IPS-18a (cell line): ENCODE data around the gene RMND5A.

Experiments
- H3K27ac ChIP-seq: one replicate; pipeline ENCODE4 v1.5.1; 2013; ENCODE audit warnings: low read length
- H3K27me3 ChIP-seq: one replicate; pipeline ENCODE4 v1.6.1; 2013; ENCODE audit warnings: mild to moderate bottlenecking, low read length; ENCODE audit not compliant: control insufficient read depth, insufficient read depth
- H3K36me3 ChIP-seq: one replicate; pipeline ENCODE4 v1.6.1; 2013; ENCODE audit warnings: low read depth, low read length; ENCODE audit not compliant: control insufficient read depth
- H3K4me1 ChIP-seq: one replicate; pipeline ENCODE4 v1.6.1; 2013; ENCODE audit warnings: low read depth, low read length; ENCODE audit not compliant: control insufficient read depth
- H3K4me3 ChIP-seq: one replicate; pipeline ENCODE4 v1.5.1; 2013; ENCODE audit warnings: low read length
- H3K9ac ChIP-seq: one replicate; pipeline ENCODE4 v1.6.1; 2013; ENCODE audit warnings: mild to moderate bottlenecking, low read length, moderate library complexity
- H3K9me3 ChIP-seq: one replicate; pipeline ENCODE4 v1.6.1; 2013; ENCODE audit warnings: low read depth, low read length; ENCODE audit not compliant: control insufficient read depth

RMND5A gene

DNA sequence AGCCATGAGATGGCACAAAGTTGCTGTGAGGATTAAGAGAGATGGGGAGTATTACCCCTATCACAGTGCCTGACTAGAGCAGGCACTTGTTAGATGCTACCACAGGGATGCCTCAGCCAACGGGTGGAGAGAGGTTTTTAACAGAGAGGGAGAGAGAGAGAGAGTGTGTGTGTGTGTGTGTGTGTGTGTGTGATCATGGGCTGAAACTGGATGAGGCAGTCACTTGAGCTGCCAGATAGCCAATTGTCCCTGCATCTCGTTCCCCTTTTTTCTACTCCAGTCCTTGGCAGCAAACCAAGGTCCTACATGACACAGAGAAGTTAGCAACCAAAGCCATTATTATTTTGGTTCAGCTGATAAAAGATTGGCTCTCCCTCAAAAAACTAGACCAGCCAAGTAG is 67.6 kb downstream of the RMND5A start:
- Histone ChIP-seq H3K27me3 (peaks cover 43% of the 10 kb centered on the region), H3K36me3 (no peaks in the 10 kb centered on the region), H3K4me1 (peaks cover 5% of the 10 kb centered on the region), H3K27ac (no peak overlapping the region), H3K4me3 (no peak overlapping the region), H3K9me3 (no peaks in the 10 kb centered on the region), H3K9ac (no peak overlapping the region)

DNA sequence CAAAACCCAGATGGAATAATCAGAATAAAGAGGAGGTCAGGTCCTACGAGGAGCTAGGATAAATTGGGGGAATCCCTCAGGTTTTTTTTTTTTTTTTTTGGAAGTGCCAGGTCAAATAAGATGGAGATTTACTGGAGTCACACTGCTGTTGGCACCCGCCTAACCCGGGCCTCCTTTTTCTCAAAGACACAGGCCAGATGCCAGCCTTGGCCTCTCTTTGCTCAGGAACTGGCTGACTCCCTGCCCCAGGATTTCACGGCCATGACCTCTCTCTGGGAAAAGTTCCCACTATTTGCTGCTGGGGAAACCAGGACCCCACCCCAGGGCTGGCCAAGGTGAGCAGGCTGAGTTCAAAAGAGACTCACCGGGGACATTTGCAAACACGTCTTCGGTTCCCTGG is 68.1 kb downstream of the RMND5A start:
- no peak overlapping the region for H3K9ac ChIP-seq
- no peak overlapping the region for H3K4me3 ChIP-seq

DNA sequence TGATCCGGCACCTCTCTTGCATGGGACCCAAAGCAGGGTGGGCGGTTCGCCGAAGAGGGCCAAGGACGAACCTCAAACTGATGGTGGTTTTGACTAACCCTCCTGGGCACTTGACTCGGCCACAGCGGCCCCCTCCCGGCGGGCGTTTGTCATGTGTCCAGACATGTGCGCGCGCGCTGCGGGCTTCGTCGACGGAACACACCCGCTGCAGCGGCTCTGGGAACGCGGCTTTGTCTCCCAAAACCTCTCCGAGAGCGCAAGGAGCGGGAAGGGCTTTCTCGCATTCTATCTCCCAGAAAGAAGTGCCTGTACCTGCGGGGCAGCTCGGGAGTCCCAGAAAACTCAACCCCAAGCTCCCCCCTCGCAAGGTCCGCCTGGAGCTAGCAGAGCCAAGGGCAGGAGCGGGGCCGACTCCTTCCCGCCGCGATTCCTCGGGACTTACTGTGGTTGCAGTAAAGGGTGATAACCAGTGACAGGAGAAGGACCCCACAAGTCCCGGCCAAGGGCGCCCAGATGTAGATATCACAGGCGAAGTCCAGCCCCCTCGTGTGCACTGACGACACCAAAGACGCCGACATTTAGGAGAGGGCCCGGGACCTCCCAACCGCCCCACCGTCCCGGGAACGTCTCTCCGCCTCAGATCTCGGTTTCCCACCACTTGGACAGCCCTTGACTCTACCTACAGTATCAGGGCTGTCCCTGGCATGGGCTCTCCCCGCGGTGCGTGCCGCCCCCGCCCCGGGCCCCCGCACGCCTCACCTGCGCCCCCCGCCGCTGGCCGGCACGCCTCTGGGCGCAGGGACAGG is 69.0 kb downstream of the RMND5A start:
- Histone ChIP-seq H3K36me3 (no peaks in the 10 kb centered on the region), H3K4me1 (peaks cover 5% of the 10 kb centered on the region), H3K4me3 (no peak overlapping the region), H3K27me3 (peaks cover 43% of the 10 kb centered on the region), H3K9ac (no peak overlapping the region), H3K27ac (no peak overlapping the region), H3K9me3 (no peaks in the 10 kb centered on the region)

More for the DNA sequence above, 68.1 kb downstream of the RMND5A start:
- no peak overlapping the region for H3K27ac ChIP-seq
- peaks cover 43% of the 10 kb centered on the region for H3K27me3 ChIP-seq
- H3K36me3 ChIP-seq = no peaks in the 10 kb centered on the region
- H3K9me3 ChIP-seq = no peaks in the 10 kb centered on the region
- H3K4me1 ChIP-seq = peaks cover 5% of the 10 kb centered on the region

DNA sequence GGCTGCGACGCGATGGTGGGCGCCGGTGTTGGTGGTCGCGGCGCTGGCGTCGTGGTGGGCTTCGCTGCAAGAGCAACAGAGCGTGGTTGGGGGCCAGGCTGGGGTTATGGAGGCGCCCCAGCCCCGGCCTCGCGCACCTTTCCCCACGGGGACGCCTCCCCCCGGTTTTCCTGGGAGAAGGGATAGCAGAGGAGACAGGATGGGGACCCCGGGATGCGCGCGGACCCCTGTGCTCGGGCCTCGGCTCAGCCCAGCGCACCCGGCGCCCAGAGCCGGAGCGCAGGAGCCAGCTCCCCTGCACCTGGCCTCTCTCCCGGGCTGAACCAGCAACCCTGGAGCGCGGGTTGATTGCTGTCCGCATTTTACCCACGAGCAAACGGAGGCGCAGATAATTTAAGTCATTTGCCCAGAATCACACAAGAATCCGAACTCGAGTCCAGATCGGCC is 69.6 kb downstream of the RMND5A start:
- H3K9me3 ChIP-seq = no peaks in the 10 kb centered on the region
- H3K9ac ChIP-seq = no peak overlapping the region
- no peak overlapping the region for H3K27ac ChIP-seq
- H3K36me3 ChIP-seq = no peaks in the 10 kb centered on the region
- peaks cover 5% of the 10 kb centered on the region for H3K4me1 ChIP-seq
- H3K4me3 ChIP-seq = no peak overlapping the region
- peaks cover 43% of the 10 kb centered on the region for H3K27me3 ChIP-seq

DNA sequence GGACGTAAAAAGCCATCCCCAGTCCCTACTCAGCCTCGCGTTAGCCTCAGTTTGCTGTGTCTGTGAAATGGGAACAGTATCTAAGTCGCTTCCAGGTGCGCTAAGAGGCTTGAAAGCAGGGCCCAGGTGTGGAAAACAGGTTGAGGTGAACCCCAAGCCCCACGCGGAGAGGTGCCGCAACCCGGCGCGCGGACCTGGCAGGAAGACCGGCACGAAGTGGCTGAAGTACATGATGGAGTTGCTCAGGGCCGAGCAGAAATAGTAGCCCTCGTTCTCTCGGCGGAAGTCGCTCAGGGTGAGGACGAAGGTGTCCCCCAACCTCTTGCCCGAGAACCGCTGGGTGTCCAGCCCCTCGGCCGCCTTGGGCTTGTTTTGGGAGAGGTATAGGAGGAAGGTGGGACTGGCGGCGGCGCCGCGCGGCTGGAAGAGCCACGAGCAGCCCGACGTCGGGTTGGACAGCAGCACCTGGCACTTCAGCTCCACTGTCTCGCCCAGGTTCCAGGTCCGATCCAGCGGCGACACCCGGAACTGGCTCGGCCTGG is 70.1 kb downstream of the RMND5A start:
- Histone ChIP-seq H3K4me1 (peaks cover 5% of the 10 kb centered on the region), H3K27ac (no peak overlapping the region), H3K9ac (no peak overlapping the region), H3K36me3 (no peaks in the 10 kb centered on the region), H3K9me3 (no peaks in the 10 kb centered on the region), H3K27me3 (peaks cover 43% of the 10 kb centered on the region), H3K4me3 (peak overlapping the region; percentile 32)

DNA sequence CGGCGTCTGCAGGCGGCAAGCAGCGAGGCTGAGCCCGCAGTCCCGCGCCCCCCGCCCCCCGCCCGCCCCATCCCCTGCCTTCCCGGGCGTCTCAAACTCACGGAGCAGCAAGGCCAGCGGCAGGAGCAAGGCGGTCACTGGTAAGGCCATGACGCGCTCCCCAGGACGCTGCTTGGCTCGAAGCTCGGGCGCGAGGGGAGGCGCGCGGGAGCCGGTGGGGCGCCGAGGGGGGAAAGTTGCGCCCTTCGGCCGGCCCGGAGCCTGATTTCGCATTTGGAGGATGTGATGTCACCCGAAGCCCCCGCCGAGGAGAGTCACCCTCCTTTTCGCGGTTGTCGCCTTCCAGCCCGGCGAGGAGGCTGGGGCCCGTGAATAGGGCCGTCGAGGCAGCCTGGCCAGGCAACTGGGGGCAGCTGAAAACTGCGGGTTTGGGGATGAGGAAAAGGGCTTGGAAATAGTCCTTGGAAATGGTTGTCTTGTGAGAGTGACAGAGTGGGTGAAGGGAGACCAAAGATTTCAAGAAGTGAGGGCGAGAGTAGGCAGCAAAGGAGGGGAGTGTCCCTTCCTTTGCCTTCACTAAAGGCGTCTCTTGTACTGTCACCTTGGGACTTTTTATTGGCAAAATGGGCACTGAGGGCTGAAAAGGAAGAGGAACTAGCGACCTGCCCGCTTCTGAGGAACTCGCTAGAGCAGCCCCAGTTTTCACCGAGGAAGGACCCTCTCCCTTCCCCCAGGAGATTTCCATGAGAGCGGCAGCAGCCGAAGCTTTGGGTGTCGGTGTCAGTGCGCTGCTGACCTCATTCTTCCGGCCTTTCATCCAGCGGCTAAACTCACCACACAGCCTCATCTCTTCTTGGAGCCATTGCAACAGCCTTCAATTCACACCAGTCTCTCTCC is 70.8 kb downstream of the RMND5A start, which contains the start of gene CD8A:
TSS of gene CD8A (minus strand) at position 238 of the 897 bp plus-strand sequence. CDS start at position 150, 88 bp downstream.
- Histone ChIP-seq H3K9ac (no peak within 1 kb of the TSS), H3K27ac (no peak within 1 kb of the TSS), H3K36me3 (no peaks in the 10 kb centered on the region), H3K4me1 (peaks cover 5% of the 10 kb centered on the region), H3K27me3 (peaks cover 43% of the 10 kb centered on the region), H3K4me3 (peak within 1 kb of the TSS; percentile 64), H3K9me3 (no peaks in the 10 kb centered on the region)

DNA sequence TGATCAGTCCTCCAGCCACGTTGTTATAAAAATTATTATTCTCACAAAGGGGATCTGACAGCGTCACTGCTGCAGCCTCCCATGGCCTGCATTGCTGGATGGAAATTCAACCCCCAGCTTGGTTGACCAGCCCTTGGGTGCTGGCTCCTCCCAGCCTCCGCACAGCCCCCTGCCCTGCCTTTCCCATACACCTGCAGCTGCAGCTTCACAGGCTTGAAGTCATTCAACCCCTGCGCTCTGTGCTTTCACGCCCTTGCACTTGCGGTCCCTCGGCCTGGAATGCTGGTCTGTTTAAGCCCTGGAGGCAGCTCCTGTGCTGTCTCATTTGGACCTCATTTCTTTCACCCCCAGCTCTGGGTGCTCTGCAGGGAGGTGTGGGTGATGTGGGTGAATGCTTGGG is 71.5 kb downstream of the RMND5A start:
- Histone ChIP-seq H3K27ac (no peak overlapping the region), H3K9me3 (peaks cover under 1% of the 10 kb centered on the region), H3K27me3 (peaks cover 43% of the 10 kb centered on the region), H3K4me3 (peak overlapping the region; percentile 64), H3K9ac (no peak overlapping the region), H3K4me1 (peaks cover 5% of the 10 kb centered on the region), H3K36me3 (no peaks in the 10 kb centered on the region)

DNA sequence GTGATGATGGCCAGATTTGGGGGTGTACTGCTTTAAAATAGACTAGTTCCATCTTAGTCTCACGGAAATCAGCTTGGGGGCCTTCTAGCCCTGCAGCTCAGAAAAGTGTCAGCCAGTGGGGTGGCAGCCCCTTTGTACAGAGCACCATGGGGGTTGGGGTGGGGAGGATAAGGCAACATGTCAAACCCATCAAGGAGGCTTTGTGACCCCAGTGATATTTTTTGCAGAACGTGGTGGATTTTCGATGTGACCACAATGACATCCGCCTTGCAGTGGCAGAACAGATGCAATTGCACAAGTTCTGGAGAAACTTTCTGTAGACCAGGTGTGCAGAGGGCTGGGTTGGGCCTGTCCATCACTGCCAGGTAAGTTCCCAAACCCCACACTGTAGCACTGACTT is 73.7 kb downstream of the RMND5A start:
- no peak overlapping the region for H3K27ac ChIP-seq
- H3K4me3 ChIP-seq = no peak overlapping the region
- no peaks in the 10 kb centered on the region for H3K36me3 ChIP-seq
- H3K9ac ChIP-seq = no peak overlapping the region
- peaks cover 4% of the 10 kb centered on the region for H3K9me3 ChIP-seq
- H3K27me3 ChIP-seq = peaks cover 37% of the 10 kb centered on the region
- peaks cover 5% of the 10 kb centered on the region for H3K4me1 ChIP-seq

DNA sequence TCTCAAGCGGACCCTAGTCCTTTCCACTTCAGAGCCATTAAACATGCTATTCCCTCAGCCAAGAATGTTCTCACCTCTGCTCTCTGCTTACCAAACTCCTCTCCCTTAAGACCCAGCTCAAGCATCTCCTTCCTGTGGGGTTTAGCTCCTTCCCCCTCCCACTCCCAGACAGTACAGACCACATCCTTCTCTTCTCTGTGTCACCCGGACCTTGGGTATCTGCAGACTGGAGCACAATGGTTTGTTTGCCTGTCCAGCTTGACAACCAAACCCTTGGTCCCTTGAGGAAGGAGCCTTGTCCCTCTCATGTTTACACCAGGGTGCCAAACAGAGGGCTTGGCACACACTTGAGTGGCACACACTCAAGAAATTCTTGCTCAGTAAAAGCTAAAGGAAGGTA is 74.8 kb downstream of the RMND5A start:
- peaks cover 5% of the 10 kb centered on the region for H3K4me1 ChIP-seq
- H3K9me3 ChIP-seq = peaks cover 4% of the 10 kb centered on the region
- H3K4me3 ChIP-seq = no peak overlapping the region
- no peak overlapping the region for H3K27ac ChIP-seq
- no peak overlapping the region for H3K9ac ChIP-seq
- peaks cover 26% of the 10 kb centered on the region for H3K27me3 ChIP-seq
- H3K36me3 ChIP-seq = no peaks in the 10 kb centered on the region

DNA sequence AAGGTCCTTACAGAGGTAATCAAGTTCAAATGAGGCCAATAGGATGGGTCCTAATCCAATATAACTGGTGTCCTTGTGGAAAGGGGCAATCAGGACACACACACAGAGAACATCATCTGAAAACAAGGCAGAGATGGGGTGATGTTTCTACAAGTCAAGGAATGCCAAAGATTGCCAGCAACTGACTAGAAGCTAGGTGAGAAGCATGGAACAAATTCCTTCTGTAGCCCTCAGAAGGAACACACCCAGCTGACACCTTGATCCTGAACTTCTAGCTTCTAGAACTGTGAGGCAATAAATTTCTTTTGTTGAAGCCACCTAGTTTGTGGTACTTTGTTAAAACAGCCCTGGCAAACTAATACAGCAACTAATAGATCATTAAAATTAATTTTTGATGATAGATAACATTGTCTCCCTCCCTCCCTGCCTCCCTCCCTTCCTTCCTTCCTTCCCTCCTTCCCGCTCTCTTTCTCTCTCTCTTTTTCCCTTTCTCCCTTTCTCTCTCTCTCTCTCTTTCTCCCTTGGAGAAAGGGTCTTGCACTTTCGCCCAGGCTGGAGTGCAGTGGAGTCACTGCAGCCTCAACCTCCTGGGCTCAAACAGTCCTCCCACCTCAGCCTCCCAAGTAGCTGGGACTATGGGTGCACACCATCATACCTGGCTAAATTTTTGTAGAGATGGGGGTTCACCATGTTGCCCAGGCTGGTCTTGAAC is 80.9 kb downstream of the RMND5A start:
- no peak overlapping the region for H3K27ac ChIP-seq
- peaks cover 8% of the 10 kb centered on the region for H3K27me3 ChIP-seq
- peaks cover 4% of the 10 kb centered on the region for H3K9me3 ChIP-seq
- no peaks in the 10 kb centered on the region for H3K4me1 ChIP-seq
- H3K4me3 ChIP-seq = no peak overlapping the region
- no peak overlapping the region for H3K9ac ChIP-seq
- no peaks in the 10 kb centered on the region for H3K36me3 ChIP-seq
